SIG-M5 treated with dmso at 0.1 percent for 504 hours (cell line): Measurements from ENCODE around the gene PRKG1.

Experiments used
- DNase-seq: peaks from one replicate; lab custom pipeline; 2025; ENCODE audit not compliant: unreplicated experiment; lab: John Stamatoyannopoulos, UW

PRKG1 gene

DNA sequence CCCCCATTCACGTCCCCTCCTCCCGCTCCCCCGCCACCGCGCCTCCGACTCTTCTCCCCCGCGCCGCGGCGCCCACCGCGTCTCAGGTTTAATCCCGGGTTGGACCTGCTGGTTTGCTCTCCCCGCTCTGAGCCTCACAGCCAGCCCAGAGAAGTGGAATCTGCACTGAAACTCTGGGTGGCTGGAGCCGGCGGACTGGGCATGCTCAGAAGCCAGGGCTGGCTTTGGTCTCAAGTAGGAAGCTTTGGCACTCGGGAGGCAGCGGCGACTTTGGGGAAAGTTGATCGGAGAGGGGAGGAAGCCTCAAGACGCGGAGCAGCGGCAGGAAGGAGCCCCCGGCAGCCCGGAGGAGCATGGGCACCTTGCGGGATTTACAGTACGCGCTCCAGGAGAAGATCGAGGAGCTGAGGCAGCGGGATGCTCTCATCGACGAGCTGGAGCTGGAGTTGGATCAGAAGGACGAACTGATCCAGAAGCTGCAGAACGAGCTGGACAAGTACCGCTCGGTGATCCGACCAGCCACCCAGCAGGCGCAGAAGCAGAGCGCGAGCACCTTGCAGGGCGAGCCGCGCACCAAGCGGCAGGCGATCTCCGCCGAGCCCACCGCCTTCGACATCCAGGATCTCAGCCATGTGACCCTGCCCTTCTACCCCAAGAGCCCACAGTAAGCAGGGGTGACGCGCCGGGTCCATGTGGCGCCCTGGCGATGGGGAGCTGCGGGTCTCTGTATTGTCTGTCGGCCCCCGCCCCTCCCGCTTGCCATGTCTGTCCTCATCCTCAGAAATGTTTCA, at the start of gene PRKG1:
Gene PRKG1 (plus strand): TSS at position 250 of the 791 bp plus-strand sequence.
- DNase-seq: no peak

DNA sequence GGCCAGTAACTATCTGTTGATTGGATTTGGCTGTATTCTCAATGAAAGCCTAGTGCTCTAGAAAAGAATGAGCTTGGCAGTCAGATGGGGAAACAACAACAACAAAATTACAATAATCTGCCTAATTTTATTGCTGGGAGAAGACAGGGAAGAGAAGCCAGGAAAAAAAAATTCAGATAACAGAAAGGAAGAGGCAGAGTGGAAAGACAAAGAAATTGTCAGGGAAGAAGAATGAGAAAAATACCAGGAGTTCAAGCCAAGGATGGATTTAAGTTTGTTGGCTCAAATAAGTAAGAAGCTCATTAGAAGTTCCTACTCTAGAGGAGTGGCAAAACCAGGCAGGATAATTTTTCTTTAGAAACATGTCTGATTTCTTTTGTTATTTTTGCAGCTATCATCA, 45.9 kb upstream of the PRKG1 start:
- no peak for DNase-seq

DNA sequence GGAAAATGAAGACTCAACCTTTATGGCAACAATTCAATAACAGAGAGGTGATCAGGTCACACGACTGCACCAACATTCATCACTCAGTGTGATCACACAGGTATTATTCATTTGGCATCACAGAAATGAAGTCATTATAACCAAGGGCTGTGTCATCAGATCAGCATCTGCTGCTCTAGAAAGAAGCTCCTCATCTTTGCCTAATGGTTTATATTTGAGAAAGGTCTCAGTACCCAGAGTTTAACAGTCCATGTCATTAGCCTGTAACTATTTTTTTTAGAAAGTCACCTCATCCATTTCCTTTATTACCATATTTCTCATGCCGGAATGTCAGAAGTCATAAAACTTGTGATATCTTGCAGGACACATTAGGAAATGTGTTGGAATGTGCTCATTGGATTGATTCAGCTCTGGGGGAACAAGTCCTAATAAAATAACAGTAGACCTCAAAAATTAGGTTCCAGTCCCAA, 45.1 kb upstream of the PRKG1 start:
- no peak for DNase-seq

DNA sequence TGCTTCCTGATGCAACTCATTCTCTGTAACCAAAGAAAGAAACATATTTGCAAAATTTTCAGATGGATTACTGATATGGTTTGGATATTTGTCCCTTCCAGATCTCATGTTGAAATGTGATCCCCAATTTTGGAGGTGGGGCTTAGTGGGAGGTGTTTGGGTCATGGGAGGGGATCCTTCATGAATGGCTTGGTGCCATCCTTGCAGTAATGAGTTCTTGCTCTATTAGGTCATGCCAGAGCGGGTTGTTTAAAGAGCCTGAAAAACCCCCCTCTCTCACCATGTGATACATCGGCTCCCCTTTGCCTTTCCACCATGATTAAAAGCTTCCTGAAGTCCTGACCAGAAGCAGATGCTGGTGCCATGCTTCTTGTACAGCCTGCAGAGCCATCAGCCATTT, 43.8 kb upstream of the PRKG1 start:
- no peak for DNase-seq

DNA sequence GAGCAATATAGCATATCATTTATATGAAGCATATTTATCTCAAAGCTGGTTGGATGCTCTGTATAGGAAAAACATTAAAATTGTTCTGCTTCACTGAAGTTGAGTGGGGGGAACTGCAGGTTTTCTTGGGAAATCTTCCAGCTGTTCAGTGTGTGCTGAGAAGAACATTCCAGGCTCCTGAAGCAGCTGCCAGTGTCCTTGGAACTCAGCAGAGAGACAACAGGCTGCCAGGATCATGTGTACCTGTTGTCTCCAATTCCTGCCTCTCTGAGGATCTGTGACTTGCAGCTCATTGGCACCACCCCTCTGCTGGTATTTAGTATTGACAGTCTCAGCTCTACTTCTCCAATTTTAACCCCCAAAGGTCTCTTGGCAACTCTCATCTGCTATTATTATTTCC, 42.3 kb upstream of the PRKG1 start:
- DNase-seq: no peak

DNA sequence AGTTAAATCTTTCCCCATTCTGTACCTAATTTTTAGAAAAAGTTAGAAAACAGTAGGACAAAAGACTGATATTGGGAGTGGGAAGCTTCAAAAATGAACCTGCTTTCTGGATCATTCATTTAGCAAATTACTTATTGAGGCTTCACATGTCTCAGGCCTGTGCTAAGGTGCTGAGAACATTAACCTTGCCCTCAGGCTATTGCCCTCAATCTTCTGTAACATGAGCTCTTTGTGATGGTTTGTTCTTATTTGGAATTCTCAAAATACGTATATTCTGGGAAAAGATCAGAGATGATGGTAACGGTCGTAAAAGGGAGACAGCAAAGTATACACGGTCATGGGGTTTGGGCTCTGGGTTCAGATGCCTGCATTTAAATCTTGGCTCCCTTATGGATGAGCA, 39.5 kb upstream of the PRKG1 start:
- no peak for DNase-seq

DNA sequence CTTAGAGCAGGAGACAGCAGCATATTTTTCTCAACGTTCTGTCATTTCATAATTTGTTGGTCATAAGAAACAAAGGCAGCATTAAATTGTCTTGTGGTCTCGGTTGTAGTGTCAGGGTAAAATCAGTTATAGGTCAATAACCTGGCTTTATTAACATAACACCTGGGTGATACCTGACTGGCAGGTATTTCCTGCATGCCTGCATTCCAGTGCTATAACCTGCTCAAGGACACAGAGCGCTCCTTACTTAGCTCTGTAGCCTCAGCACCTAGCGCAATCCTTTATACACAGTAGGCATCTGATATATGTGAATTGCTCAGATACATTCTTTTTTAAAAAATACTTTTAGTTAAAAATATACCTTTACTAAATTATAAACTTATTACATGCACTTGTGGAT, 38.9 kb upstream of the PRKG1 start:
- peak; percentile 3 for DNase-seq

DNA sequence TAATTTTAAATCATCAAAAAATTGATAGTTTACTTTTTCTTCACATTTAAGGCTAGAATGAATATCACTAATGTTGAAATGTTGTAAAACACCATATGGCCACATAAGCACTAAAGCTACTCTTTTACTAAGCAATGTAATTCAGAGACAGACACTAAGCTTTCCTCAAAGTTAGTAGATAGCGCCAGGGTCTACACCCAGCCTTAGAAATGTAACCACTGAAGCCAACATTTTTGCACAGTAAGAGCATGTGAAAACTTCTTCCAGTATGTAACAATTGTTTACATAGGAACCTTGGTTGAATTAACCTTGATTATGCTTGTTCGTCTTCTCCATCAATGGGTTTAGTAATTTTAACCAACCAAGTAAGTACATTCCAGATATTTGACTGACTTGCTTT, 28.4 kb upstream of the PRKG1 start:
- no peak for DNase-seq

DNA sequence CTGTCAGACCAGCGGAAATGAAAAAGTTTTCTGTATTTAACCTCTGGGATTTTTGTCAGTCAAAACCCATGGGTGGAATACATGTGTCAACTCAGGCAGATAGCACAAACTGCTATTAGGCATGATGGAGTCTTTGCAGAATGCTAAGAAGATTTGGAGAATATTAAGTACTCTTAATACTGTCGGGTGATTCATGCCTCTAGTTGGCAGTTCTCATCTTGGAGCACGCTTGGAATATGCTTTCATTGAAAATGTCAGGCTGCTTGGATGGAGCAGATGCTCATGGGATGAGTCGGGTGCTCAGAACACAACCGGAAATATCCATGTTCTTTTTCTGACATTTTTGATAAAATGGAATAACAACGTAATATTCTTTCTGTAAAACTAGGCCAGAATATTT, 27.6 kb upstream of the PRKG1 start:
- no peak for DNase-seq

DNA sequence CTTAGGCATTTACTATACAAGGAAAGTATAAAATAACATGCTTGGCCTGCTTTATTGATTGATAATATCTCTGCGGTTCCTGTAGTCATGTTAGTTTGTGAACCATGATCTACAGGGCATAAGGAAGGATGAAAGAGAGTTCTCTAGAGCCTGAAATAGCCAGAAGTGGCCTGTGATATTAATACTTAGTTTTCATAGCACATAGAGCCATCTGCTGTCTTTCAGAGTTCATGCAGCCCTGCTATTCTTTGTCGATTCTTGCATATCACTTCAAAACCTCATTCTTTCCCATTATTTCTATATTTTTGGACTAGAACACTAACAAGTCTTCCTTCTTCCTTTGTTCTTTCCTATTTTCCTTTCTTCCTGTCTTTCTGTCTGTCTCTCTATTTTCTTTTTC, 26.4 kb upstream of the PRKG1 start:
- DNase-seq: no peak

DNA sequence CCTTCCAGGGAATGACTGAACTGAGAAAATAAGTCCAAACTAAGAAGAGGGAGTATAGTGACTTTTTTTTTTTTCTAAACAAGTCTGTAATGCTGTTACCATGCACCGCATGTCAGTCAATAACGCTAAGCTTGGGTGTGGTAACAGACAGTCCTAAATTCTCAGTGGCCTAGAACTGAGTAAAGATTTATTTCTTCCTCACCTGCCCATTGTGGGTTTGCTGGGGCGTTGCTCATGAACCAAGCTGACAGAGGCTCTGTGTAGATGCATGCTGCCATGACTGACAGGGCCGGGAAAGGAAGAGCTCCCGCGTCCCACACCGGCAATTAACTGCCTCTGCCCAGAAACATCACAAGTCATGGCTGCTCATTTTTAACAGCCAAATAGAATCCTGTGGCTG, 25.5 kb upstream of the PRKG1 start:
- no peak for DNase-seq

DNA sequence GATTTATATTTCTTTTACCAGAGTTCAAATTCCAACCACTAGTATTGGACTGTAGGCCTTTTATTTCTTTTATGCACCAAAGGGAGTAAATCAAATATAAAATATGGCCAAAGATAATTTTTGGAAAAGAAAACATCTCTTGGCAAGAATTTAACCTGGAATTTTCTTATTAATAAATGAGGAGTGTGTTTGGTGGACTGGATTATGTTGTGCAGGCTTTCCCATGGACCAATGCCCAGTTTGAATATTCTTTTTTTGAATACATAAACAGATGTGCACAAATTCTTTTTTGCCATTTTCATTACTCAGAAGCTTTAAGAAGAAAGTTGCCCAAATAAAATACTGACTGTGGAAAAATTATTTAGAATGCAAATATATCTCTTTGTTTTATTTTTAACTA, 22.1 kb upstream of the PRKG1 start:
- DNase-seq: no peak

DNA sequence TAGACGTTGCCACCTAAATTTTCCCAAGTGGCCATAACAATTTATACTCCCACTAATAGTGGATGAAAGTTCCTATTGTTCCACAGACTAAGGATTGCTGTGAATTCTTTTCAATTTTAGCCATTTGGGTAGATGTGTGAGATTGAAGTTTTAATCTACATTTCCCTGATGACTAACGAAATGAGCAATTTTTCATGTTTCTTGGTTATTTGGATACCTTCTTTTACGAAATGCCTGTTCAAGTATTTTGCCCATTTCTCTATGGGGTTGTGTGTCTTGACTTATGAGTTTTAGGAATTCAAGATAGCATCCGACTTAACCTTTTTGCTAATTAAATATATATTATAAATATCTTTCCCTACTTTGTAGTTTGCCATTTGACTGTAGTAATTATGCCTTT, 16.4 kb upstream of the PRKG1 start:
- no peak for DNase-seq

DNA sequence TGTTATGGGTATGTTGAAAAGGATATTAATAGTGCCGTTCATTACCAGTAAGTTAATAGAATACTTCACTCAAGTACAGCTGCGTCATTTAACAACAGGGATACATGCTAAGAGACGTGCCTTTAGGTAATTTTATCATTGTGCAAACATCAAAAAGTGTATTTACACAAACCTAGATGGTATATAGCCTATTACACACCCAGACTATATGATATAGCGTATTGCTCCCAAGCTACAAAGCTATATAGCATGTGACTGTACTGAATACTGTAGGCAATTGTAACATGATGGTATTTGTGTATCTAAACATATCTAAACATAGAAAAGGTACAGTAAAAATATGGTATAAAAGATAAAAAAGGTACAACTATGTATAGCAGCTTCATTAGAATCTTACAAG, 11.1 kb upstream of the PRKG1 start:
- DNase-seq: no peak

DNA sequence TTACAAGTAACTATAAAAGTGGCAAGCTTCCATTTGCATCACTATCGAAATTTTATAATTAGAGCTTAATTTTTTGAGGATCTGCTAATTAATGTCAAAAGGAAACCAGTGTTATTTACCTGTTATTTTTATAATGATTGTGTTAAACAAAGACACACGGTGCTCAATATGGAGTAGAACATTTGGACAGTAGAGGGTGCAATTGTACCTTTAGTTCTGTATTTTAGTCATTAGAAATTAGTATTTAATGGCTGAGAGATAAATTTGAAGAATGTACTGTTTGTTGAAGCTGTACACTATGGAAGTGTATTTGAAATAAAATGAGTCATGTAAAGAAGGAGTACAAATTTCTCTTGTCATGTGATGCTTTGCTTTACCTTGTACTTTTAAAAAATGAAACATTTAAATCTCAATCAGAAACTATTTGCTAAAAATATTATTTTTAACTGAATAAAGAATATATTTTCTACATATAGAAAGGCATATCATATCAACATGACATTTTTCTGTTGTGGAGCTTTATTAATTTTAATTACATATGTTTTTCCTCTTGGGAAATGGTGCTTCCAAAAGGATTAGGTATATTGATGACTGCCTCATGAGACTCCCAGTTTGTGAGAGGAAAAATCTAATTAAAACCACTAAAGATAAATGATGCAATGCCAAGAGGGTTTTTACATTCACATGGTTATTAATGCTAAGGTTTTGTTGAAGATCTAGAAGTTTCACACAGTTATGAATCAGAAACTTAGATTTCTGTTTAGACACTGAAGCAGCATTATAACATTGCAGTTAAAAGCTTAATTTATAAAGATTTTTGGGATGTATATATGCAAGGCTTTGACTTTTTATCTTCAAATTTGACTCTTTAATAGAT, 10.4 kb upstream of the PRKG1 start:
- DNase-seq: no peak

DNA sequence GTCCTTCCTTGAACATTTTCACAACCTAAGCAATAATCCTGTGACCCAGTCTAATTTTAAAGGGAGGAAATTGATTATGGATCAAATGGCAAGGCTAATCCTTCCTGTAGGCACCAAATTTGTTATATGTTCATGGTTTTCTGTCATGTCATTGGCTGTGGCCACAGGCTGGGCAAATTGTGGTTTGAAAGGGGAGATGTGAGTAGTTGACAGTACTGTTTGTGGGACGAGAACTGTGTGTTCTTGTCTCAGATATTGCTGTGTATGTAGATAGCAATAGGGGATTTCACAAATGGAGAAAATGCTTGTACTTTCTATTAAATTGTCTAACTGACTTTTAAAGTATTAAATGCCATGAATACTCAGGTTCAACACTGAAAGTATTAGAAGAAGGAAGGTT, 8.1 kb upstream of the PRKG1 start:
- DNase-seq: no peak

DNA sequence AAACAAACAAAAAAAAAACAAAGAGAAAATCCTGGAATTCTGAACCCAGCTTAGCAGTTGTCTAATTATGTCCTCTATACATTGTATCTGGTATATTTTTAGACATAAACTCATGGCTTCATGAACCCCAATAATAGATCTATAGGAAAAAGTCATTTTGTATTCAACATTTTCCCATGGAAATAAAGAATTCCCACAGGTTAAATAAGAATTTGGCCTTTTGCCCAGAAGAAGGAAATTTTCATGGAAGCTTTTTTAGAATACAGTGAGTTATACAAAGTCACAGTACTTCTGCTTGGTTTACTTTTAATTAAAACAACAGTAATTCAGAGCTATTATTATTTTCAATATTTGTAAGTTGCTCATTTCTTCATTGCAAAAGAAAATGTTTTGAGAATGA, 2.1 kb upstream of the PRKG1 start:
- DNase-seq: no peak

DNA sequence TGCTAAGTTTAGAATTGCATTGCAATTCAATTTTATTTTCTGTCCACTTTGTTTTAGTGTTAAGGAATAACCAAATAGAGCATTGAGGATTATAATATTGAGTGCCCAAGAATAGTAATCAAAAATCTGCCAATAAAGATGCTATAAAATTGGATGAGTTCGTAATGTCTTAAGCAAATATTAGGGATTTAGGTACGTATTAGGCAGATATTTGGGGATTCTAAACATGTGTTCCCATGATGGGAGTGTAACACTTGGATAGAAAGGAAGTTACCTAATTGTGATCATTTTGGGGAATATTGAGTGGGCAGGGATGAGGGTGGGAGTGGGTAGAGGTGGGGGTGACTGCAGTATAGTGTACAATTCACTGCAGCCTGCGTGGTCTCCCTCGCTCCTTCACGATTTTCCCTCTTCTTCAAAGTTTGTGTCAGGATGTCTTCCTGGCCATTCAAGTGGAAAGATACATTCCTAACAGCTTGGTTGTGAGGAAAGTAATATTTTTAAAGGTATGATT, 1.3 kb upstream of the PRKG1 start:
- DNase-seq: no peak

DNA sequence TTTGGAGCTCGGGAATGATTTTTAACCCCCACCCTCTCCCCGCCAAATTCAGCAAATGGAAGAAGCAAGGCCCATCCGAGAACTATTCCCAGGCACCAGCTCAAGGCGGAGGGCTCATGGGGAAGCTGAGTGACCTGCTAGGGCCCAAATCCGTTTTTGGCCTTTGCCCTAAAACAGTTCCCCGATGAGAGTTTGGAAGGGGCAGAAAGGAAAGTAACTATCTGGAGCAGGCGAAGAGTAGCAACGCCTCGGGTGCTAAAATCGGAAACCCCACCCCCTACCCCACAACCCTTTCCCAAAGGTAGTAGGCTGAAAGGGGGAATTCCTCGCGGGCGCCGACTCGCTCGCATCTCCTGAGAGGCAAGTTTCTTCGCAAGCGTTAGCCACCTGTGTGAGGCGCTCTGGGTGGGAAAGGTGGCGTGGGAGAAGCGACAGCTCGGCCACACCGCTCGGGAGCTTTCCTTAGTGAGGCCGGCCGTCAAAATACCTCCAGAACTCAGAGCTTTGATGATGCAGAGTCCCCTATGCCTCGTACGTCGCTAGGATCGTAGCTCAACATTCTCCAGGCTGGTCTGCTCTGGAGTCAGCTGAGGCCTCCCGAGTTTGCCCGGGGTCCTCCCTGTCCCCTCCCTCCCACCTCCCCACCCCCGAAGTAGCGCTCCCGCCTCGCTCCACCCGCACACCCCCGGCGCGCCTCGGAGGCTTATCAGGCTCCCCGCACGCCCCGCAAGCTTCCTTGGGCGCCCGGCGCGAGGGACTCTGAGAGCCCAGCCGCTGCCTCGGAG, 642 bp upstream of the PRKG1 start:
- DNase-seq: peak; percentile 4

DNA sequence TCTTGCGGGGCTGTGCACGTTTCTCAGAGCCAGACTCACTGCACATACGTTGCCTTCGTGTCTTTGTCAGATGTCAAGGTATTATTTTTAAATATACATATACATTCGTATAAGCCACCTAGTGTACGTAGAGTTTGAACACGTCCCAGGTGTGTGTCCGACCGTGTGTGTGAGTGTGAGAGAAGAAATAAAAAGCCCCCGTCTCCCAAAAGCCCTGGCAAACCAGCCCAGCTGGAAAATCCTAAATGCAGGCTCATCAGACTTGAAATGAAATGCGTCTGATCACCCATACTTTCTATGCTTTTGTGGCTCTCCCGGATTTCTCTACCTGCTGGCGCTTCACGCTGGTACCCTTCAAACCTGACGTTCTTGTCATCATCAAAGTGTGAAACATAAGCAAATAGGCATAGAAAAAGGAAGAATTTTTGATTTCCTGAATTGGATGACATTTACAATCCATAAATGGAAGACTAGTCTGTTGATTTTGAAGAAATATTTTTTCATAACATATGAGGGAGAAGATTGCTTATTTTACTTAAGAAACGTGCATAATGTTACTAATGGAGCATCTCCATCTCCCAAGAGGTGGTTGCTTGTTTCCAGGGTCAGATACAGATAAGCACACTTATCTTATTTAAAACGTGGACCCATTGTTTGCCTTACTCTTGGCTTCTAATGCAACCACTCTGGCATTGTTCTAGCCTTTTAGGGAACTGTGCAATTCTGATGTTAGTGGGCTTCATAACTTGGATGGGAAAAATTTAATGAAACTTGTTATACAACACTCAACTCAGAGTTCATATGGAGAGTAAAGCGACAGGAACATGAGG, 971 bp downstream of the PRKG1 start:
- DNase-seq: no peak

DNA sequence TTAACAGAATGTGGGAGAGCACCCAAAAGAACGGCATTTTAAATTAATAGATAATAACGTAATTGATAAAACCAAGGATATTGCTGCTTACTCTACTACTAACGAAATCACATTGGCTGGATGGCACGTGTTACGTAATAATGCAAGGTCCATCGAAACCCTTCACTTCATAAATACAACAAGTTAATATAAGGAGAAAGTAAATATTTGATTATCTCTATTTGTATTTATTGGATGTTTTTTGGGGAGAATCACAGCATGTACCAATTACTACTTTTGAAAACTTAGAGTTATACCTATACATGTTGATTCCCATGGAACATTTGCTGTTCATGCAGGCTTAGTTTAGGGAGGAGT, 1.6 kb downstream of the PRKG1 start:
- DNase-seq: no peak
